ENCODE data around the gene KRABD2.
"Not testable (repeated sequence)": the region's sequence is repeated elsewhere in the genome, so short reads cannot be mapped to it uniquely, and the experiment has no call there.

Gene KRABD2

GRCh38 chr17:8360260-8360659, 16.2 kb downstream of the KRABD2 start:
- no peak for DNase-seq

DNA sequence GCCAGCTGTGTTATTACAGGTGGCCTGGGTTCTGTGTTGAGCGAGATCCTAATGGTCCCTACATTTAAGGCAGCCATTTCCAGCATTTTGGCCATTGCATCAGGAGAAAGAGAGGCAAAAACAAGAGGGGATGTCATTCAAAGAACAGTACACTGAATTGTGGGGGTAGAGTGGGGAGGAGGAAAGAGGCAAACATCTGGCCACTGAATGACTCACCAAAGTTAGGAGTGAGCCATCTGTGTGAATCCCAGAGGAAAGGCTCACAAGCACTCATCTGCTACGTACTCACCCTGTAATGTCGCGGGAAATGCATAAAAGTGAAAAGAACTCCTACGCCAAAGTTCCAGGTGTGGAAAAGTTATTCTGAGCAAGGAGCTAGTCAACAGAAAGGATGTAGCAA, 16.7 kb downstream of the KRABD2 start:
- DNase-seq: no peak

GRCh38 chr17:8357910-8358309, 18.6 kb downstream of the KRABD2 start:
- no peak for DNase-seq

GRCh38 chr17:8354236-8354635, 22.3 kb downstream of the KRABD2 start:
- DNase-seq: no peak

GRCh38 chr17:8353736-8354135, 22.8 kb downstream of the KRABD2 start:
- no peak for DNase-seq

DNA sequence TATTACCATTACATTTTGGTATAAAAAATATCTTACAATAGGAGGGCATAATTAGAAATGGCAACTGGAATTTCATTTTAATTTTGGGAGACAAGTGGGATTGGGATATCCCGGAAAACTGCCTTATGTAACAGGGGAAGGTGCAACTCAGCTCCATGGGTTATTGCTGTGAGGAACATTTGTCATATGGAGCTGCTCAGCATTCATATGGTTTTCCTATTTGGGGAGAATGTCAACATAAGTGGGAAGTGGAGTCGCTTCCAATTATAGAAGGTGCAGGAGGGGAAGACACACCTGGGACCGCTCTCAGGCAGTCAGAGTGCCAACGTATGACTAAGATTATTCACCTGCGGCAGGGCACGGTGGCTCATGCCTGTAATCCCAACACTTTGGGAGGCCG, 26.2 kb downstream of the KRABD2 start:
- no peak for DNase-seq

GRCh38 chr17:8347001-8347400, 29.5 kb downstream of the KRABD2 start:
- not testable (repeated sequence) for DNase-seq

- no peak for DNase-seq
Measured at GRCh38 chr17:8345951-8346665, 30.4 kb downstream of the KRABD2 start.

- no peak for DNase-seq
Measured at GRCh38 chr17:8345052-8345690, 31.3 kb downstream of the KRABD2 start.

DNA sequence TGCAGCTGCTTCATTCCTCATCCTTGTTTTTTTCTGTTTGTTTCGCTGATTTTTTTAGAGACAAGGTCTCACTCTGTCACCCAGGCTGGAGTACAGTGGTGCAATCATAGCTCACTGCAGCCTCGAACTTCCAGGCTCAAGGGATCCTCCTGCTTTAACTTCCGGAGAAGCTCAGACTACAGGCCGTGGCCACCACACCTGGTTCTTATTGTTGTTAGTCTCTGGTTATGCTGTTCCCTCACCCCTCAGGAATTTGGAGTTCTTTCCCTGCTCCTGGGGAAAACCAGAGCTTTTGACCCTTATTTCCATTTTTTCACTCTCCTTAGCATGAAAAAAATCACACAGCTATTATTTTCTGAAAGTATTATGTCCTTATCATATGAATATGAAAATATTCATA, 35.0 kb downstream of the KRABD2 start:
- DNase-seq: no peak

- DNase-seq: no peak
Measured at GRCh38 chr17:8339540-8339939, 37.0 kb downstream of the KRABD2 start, which contains the start of gene ODF4. TSS of gene ODF4 (plus strand) at chr17:8339840. CDS start at chr17:8340052, 212 bp downstream.

DNA sequence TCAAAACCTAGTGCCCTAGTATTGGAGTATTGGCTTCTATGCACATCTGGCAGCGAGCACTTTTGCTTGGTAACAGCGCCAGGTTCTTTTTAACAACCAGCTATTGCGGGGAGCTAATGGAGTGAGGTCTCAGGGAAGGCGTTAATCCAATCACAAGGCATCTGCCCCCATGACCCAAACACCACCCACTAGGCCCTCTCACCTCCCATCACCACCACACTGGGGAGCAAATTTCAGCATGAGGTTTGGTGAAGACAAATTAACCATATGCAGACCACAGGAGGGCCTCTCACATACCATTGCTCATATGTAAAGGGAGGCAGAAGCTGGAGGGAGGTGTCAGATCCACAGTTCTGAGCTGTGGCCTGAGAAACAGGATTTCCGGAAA, 37.8 kb downstream of the KRABD2 start:
- DNase-seq: no peak

- DNase-seq: no peak
Measured at GRCh38 chr17:8337802-8338752, 38.4 kb downstream of the KRABD2 start.

DNA sequence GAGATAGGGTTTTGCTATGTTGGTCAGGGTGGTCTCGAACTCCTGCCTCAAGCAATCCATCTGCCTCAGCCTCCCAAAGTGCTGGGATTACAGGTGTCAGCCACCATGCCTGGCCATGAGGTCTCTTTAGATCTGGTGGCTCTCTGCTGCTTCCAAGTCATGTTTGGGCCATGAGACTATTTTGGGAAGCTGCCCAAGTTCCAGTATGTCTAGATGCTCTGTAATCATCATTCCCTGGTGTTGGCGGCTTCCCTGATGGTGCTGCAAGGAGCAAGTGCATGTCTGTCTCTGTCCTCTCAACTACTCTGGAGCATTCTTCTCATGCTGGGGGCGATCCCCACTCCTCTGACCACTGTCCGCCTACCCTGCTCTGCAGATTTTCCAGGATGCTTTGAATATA, 43.2 kb downstream of the KRABD2 start:
- no peak for DNase-seq

DNA sequence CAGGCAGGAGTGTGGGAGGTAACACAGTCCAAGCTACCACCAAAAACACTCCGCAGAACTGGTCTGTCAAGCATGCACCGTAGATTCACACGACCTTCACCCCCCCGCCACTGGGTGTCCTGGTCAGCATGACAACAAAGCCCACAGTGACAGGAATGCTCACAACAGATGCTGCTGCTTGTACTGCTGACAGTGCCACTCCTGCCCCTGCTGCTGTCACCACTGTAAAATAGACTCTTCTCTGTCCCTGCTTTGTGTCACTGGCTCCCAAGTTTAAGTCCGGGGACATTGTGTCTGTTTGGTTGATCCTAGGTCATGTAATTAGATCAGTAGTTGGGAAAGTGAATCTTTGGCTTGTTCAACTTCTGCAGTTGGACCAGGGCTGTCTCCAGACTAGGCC, 43.8 kb downstream of the KRABD2 start:
- no peak for DNase-seq

GRCh38 chr17:8332128-8332527, 44.4 kb downstream of the KRABD2 start:
- DNase-seq: no peak

DNA sequence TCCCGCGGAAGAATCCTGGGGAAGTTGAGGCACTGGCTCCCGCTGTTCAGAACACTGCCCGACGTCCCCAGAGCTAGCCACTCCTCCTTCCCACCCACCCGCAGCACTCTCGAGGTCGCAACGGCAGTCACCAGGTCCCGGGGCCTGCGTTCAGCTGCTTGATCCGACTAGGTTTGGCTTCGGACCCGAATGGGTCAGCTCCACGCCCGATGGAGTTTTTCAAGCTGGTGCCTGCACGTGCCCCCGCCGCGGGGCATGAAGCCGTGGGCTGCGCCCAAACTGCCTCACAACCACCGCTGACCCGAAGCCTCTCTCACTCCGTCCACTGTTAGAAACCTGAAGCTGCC, 49.2 kb downstream of the KRABD2 start:
- DNase-seq: no peak

Measured in T1000 (cell line).